K562 (cell line): ENCODE measurements around the gene IKBKG. TPM values are rescaled to one million over a fixed set of nuclear protein-coding genes. Genes with fewer than 3 reads are reported as not detected.

Experiments
- ID3 ChIP-seq, 2 experiments: fragments of 250-450 bp in 1 of 2; fragments of 450-650 bp in 1 of 2; sonication (Bioruptor Pico) in 1 of 2; IDR thresholded peaks; 2 replicates each; pipeline versions ENCODE4 v1.6.1 to v1.8.0; 2016 to 2021; ENCODE audit warnings: mild to moderate bottlenecking in 2 of 2, moderate library complexity in 2 of 2, missing compliant biosample characterization in 1 of 2, missing genetic modification characterization in 1 of 2
- MNT ChIP-seq, 2 experiments: fragments of 450-650 bp; conservative IDR thresholded peaks; 2 replicates each; pipeline ENCODE4 v1.6.1; 2017; ENCODE audit warnings: mild to moderate bottlenecking in 2 of 2, moderate library complexity in 2 of 2
- U2AF2 ChIP-seq: fragments of 200-400 bp; formaldehyde crosslinking; optimal IDR thresholded peaks from 2 replicates; pipeline ENCODE3; 2017; ENCODE audit warnings: low read depth, mild to moderate bottlenecking, low read length
- ZNF318 ChIP-seq, 2 experiments: fragments of 450-650 bp; IDR thresholded peaks; 2 replicates each; pipeline ENCODE4 v1.6.1; 2016; ENCODE audit warnings: mild to moderate bottlenecking in 2 of 2, borderline replicate concordance in 1 of 2, low read depth in 1 of 2, moderate library complexity in 1 of 2
- polyA plus RNA-seq, 8 experiments: library from polyadenylated mRNA; depleted of rRNA in 4 of 8; stranded (reverse) in 5 of 8; unstranded in 3 of 8; fragments of >200 nt; fragmentation: Nextera tagmentation in 2 of 8; fragmentation: Illumina TruSeq in 1 of 8; extraction: Ambion mirVana in 2 of 8; extraction: Trizol in 1 of 8; gene quantifications; 2 replicates each; pipeline versions ENCODE4 v1.2.1 to v1.2.3, GENCODE V29; 2011 to 2014; ENCODE audit warnings: inconsistent platforms in 1 of 8, missing spikeins in 1 of 8
- total RNA-seq, 7 experiments: library from RNA; depleted of rRNA in 6 of 7; stranded (reverse); fragments of >200 nt in 6 of 7; fragmentation: Illumina TruSeq in 2 of 7; extraction: Trizol in 2 of 7; gene quantifications; 2 replicates each; pipeline versions ENCODE4 v1.2.1 to v1.2.3, GENCODE V29; 2011 to 2021; ENCODE audit warnings: low replicate concordance in 1 of 7

The IKBKG gene
- total and polyA plus RNA-seq, 9 of the 15 experiments (the other 6 are each of a cell fraction or from before 2014, with no cell fraction given), result 0.68 to 60.0 (median 21.9) TPM

- TF ChIP-seq MNT (conservative IDR thresholded peaks at IDR 0.05) (peak in 1 of 2 experiments; percentile 48; a peak in 2 of 4 replicates), U2AF2 (no peak), ID3 (CRISPR knock-in tag; IDR thresholded peaks at IDR 0.05) (no peak), ID3 (tag; IDR thresholded peaks at IDR 0.05) (no peak), ZNF318 (IDR thresholded peaks at IDR 0.05; ENCODE audit: borderline replicate concordance in 1 of 2, low read depth in 1 of 2) (no peak)
- TF ChIP-seq, all 486 proteins: peak for 72
Measured at GRCh38 chrX:154534526-154535322, 12.7 kb upstream of the IKBKG start (continued).
